ENCODE measurements around the gene ELAVL1. TPM values are rescaled to one million over a fixed set of nuclear protein-coding genes. Genes with fewer than 3 reads are reported as not detected.
A peak's percentile ranks its signal among the peaks of the same experiment; 100 is the strongest.

The ELAVL1 gene
- total and polyA plus RNA-seq, 12 donors: 12.8 to 78.9 (median 44.6) TPM

DNA sequence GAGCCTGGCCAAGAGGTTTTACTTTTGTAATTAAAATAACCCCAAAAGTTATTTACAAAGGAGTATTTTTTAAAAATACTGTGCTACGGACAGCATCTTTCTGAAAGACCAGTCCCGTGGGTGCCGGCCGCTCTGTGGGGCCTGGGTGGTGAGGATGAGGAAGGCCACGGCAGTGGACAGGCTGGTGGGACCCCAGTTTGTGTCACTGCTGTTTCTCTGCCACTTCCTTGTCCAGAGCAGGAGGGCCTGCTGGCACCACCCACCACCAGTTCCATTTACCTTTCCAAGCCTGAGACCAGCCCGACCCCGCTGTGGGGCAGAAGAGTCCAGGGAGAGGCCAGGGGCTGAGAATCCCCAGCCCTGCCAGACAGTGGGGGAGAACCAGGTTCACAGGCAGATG, 23.8 kb downstream of the ELAVL1 start:
- no peak for DNase-seq
- Histone ChIP-seq H3K4me3 (no peak overlapping the region), H3K4me1 (replicated peaks in 1 of 2) (peaks cover 9 to 16% of the 10 kb centered on the region in 2 donors), H3K9me3 (replicated peaks in 1 of 3) (no peaks in the 10 kb centered on the region), H3K27ac (peak overlapping the region in 1 of 5 donors; percentile 50), H3K27me3 (no peaks in the 10 kb centered on the region), H3K36me3 (replicated peaks in 1 of 2) (peaks cover 0 to 53% of the 10 kb centered on the region in 2 donors)
- 91 to 100% (median 98%) methylated on average over 6 to 7 of the region's 7 CpGs for WGBS, 4 donors
- intact Hi-C loops (cut with DNase I): no loop called here
- TF ChIP-seq, protein P1, sequence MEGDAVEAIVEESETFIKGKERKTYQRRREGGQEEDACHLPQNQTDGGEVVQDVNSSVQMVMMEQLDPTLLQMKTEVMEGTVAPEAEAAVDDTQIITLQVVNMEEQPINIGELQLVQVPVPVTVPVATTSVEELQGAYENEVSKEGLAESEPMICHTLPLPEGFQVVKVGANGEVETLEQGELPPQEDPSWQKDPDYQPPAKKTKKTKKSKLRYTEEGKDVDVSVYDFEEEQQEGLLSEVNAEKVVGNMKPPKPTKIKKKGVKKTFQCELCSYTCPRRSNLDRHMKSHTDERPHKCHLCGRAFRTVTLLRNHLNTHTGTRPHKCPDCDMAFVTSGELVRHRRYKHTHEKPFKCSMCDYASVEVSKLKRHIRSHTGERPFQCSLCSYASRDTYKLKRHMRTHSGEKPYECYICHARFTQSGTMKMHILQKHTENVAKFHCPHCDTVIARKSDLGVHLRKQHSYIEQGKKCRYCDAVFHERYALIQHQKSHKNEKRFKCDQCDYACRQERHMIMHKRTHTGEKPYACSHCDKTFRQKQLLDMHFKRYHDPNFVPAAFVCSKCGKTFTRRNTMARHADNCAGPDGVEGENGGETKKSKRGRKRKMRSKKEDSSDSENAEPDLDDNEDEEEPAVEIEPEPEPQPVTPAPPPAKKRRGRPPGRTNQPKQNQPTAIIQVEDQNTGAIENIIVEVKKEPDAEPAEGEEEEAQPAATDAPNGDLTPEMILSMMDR (IDR thresholded peaks at IDR 0.05): no peak
- TF ChIP-seq POLR2A (IDR thresholded peaks at IDR 0.05): no peak

DNA sequence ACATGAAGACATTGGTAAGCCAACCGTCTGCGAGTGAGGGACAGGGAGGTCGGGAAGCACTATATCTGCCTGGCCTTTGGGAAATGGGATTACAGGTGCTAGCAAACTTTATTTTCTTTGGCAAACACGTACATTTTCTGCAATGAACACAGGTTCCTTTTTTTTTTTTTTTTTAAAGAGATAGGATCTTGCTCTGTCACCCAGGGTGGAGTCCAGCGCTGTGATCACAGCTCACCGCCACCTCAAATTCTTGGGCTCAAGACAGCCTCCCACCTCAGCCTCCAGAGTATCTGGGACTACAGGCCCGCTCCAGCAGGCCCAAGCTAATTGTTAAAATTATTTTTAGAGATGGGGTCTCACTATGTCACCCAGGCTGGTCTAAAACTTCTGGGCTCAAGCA, 24.2 kb downstream of the ELAVL1 start:
- TF ChIP-seq, protein P1 (IDR thresholded peaks at IDR 0.05): no peak
- no peak for TF ChIP-seq POLR2A (IDR thresholded peaks at IDR 0.05)
- Histone ChIP-seq H3K4me1 (replicated peaks in 1 of 2) (peaks cover 9 to 12% of the 10 kb centered on the region in 2 donors), H3K4me3 (no peak overlapping the region), H3K9me3 (replicated peaks in 1 of 3) (no peaks in the 10 kb centered on the region), H3K27ac (no peak overlapping the region), H3K27me3 (no peaks in the 10 kb centered on the region), H3K36me3 (replicated peaks in 1 of 2) (peaks cover 0 to 53% of the 10 kb centered on the region in 2 donors)
- intact Hi-C loops (cut with DNase I): no loop called here
- 91 to 94% (median 93%) methylated on average over 7 of the region's 7 CpGs for WGBS, 4 donors
- no peak for DNase-seq

DNA sequence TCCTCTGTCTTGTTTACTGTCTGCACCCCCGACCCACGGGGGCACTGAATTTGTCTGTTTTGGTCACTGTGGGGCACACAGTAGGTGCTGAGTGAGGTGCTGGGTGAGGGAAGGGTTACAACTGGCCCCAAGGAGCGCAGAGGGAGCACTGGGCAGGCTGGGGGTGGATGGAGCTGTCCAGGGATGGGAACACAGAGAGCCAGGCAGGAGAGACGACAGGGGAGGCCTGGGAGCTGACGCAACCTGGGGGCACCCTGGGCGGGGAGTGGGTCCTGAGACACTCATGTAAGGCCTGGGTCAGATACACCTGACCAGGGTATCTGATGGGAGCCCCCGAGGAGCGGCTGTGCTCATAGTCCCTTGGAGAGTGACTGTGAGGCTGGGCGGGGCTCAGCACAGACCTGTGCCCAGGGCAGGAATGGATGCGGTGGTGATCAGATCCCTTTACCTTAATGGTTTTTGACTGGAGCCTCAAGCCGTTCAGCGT, 24.8 kb downstream of the ELAVL1 start:
- H3K27ac ChIP-seq: no peak overlapping the region
- no peaks in the 10 kb centered on the region for H3K27me3 ChIP-seq
- no peak overlapping the region for H3K4me3 ChIP-seq
- no peak for TF ChIP-seq POLR2A (IDR thresholded peaks at IDR 0.05)
- TF ChIP-seq, protein P1 (IDR thresholded peaks at IDR 0.05): no peak
- DNase-seq: no peak
- peaks cover 0 to 50% of the 10 kb centered on the region in 2 donors for H3K36me3 ChIP-seq (replicated peaks in 1 of 2)
- WGBS, 4 donors: 81 to 95% (median 89%) methylated on average over 6 to 12 of the region's 12 CpGs
- no peaks in the 10 kb centered on the region for H3K9me3 ChIP-seq (replicated peaks in 1 of 3)
- intact Hi-C loops (cut with DNase I): no loop called here
- peaks cover 9 to 10% of the 10 kb centered on the region in 2 donors for H3K4me1 ChIP-seq (replicated peaks in 1 of 2)

DNA sequence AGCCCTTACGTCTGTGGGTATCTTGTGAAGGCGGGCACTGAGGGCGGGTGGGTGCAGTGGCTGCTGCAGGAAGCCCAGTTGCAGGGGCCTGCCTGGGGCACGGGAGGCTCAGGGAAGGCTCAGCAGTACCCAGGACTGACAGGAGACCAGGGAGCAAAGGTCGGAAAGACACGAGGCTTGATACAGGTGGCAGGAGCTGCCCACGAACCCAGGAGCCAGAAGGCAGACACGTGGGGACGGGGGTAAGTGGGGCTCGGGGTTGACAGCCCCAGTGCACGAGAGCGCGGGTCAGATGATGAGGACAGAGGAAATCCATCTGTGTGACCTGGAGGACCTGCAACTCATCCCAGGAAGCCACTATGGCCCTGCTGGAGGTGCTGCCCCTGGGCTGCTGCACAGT, 25.3 kb downstream of the ELAVL1 start:
- DNase-seq: no peak
- H3K4me1 ChIP-seq (replicated peaks in 1 of 2): peaks cover 9 to 15% of the 10 kb centered on the region in 2 donors
- TF ChIP-seq, protein P1 (IDR thresholded peaks at IDR 0.05): no peak
- no peak for TF ChIP-seq POLR2A (IDR thresholded peaks at IDR 0.05)
- 88 to 91% (median 90%) methylated on average over 12 to 13 of the region's 13 CpGs for WGBS, 4 donors
- no peaks in the 10 kb centered on the region for H3K9me3 ChIP-seq (replicated peaks in 1 of 3)
- H3K36me3 ChIP-seq (replicated peaks in 1 of 2): peaks cover 0 to 49% of the 10 kb centered on the region in 2 donors
- no peak overlapping the region for H3K27ac ChIP-seq
- H3K27me3 ChIP-seq: no peaks in the 10 kb centered on the region
- intact Hi-C loops (cut with DNase I): no loop called here
- no peak overlapping the region for H3K4me3 ChIP-seq

All from adrenal gland (tissue), 12 donors.